ENCODE results near the gene MRGPRD.

The MRGPRD gene

GRCh38 chr11:68932933-68933577 is 47.7 kb downstream of the MRGPRD start:
- Mint-ChIP-seq H3K4me3 (no peak overlapping the region), H3K9me3 (no peaks in the 10 kb centered on the region), H3K27ac (no peak overlapping the region), H3K4me1 (no peaks in the 10 kb centered on the region), H3K36me3 (ENCODE audit: low read depth) (peaks cover 29% of the 10 kb centered on the region), H3K27me3 (ENCODE audit: low read depth, poor library complexity) (no peaks in the 10 kb centered on the region)
- TF ChIP-seq CTCF (IDR thresholded peaks at IDR 0.05), result no peak
- no peak for DNase-seq

GRCh38 chr11:68932358-68932757 is 48.4 kb downstream of the MRGPRD start:
- TF ChIP-seq CTCF (IDR thresholded peaks at IDR 0.05), result no peak
- DNase-seq, result no peak
- Mint-ChIP-seq H3K27ac (no peak overlapping the region), H3K4me1 (no peaks in the 10 kb centered on the region), H3K27me3 (ENCODE audit: low read depth, poor library complexity) (no peaks in the 10 kb centered on the region), H3K9me3 (peaks cover 3% of the 10 kb centered on the region), H3K4me3 (no peak overlapping the region), H3K36me3 (ENCODE audit: low read depth) (peaks cover 36% of the 10 kb centered on the region)

- no peak overlapping the region for H3K4me3 Mint-ChIP-seq
- H3K9me3 Mint-ChIP-seq, result peaks cover 8% of the 10 kb centered on the region
- no peaks in the 10 kb centered on the region for H3K4me1 Mint-ChIP-seq
- no peak overlapping the region for H3K27ac Mint-ChIP-seq
- peaks cover 40% of the 10 kb centered on the region for H3K36me3 Mint-ChIP-seq (ENCODE audit: low read depth)
- no peak for TF ChIP-seq CTCF (IDR thresholded peaks at IDR 0.05)
- no peak for DNase-seq
- H3K27me3 Mint-ChIP-seq (ENCODE audit: low read depth, poor library complexity), result no peaks in the 10 kb centered on the region
These were observed 48.9 kb downstream of the MRGPRD start for GRCh38 chr11:68931911-68932310.

- TF ChIP-seq CTCF (IDR thresholded peaks at IDR 0.05), result no peak
- Mint-ChIP-seq H3K27me3 (ENCODE audit: low read depth, poor library complexity) (no peaks in the 10 kb centered on the region), H3K9me3 (peaks cover 15% of the 10 kb centered on the region), H3K4me3 (no peak overlapping the region), H3K36me3 (ENCODE audit: low read depth) (peaks cover 47% of the 10 kb centered on the region), H3K4me1 (no peaks in the 10 kb centered on the region), H3K27ac (no peak overlapping the region)
- no peak for DNase-seq
These were observed 49.6 kb downstream of the MRGPRD start for GRCh38 chr11:68930991-68931855.

All from nephron progenitor cell (in vitro differentiated cells).